Stomach (tissue), 19 donors: ENCODE results near the gene PLAGL1. TPM values are rescaled to one million over a fixed set of nuclear protein-coding genes. Genes with fewer than 3 reads are reported as not detected.

Experiments used
- DNase-seq, 2 donors: peaks; one replicate each; pipeline versions ENCODE4 v3.0.0 to v3.0.0-alpha.2; 2013 to 2019
- H3K27ac ChIP-seq, 5 donors: fragments of 200-600 bp in 4 of 5; sonication (generic) in 4 of 5; one replicate each; pipeline ENCODE4 v1.5.1; 2013 to 2019; ENCODE audit warnings: mild to moderate bottlenecking in 1 of 5, moderate library complexity in 1 of 5
- H3K27me3 ChIP-seq, 3 donors: fragments of 200-600 bp; sonication (generic); one replicate each; pipeline ENCODE4 v1.5.1; 2017 to 2019; ENCODE audit warnings: mixed run types in 1 of 3
- H3K36me3 ChIP-seq, 4 donors: fragments of 200-600 bp; sonication (generic); 1 replicate in 3 of 4; 2 replicates in 1 of 4; pipeline ENCODE4 v1.5.1; 2016 to 2019
- H3K4me1 ChIP-seq, 4 donors: fragments of 200-600 bp; sonication (generic); one replicate each; pipeline ENCODE4 v1.5.1; 2016 to 2019
- H3K4me3 ChIP-seq, 4 donors: fragments of 200-600 bp; sonication (generic) in 3 of 4; one replicate each; pipeline ENCODE4 v1.5.1; 2016 to 2019; ENCODE audit warnings: mild to moderate bottlenecking in 1 of 4
- H3K9me3 ChIP-seq, 4 donors: fragments of 200-600 bp; sonication (generic); one replicate each; pipeline ENCODE4 v1.5.1; 2016 to 2019
- EP300 ChIP-seq: sonication (generic); formaldehyde crosslinking; IDR thresholded peaks from one replicate; pipeline ENCODE4 v1.6.1; 2017; ENCODE audit warnings: antibody characterized with exemption
- POLR2A ChIP-seq, 4 donors: fragments of 450-650 bp; IDR thresholded peaks; one replicate each; pipeline ENCODE4 v1.6.1; 2016; ENCODE audit warnings: antibody characterized with exemption in 4 of 4, control low read depth in 2 of 4, mild to moderate bottlenecking in 1 of 4, moderate library complexity in 1 of 4
- POLR2AphosphoS5 ChIP-seq, 3 donors: sonication (generic); formaldehyde crosslinking; IDR thresholded peaks; one replicate each; pipeline ENCODE4 v1.6.1; 2016; ENCODE audit warnings: antibody characterized with exemption in 3 of 3
- WGBS, 5 donors: extraction: QIAGEN DNeasy Blood & Tissue Kit in 3 of 5; methylation state at CpG; one replicate each; pipeline versions ENCODE4 v1.1.5 to v1.1.7; 2013 to 2018; 5-methylcytosine and 5-hydroxymethylcytosine counted together
- intact Hi-C: fragments of 100-400 bp; cut with DNase I; formaldehyde crosslinking; loops from one replicate; pipeline ENCODE4 v1.15.1; 2023; ENCODE audit warnings: low total_unique reads
- long read RNA-seq, 10 donors: transcript quantifications; one replicate each; lab custom pipeline, GENCODE V29; 2026
- polyA plus RNA-seq, 3 donors: library from polyadenylated mRNA; stranded (reverse); fragments of 200-250 nt; gene quantifications; one replicate each; pipeline ENCODE4 v1.2.3, GENCODE V29; 2013
- total RNA-seq, 5 donors: library from RNA; depleted of rRNA; stranded (reverse); fragments of >200 nt; gene quantifications; one replicate each; pipeline versions ENCODE4 v1.1.0 to v1.2.3, GENCODE V29; 2014 to 2016
- TF ChIP-seq, protein P1 (sequence below), 7 experiments: fragments of 450-650 bp in 4 of 7; fragments of 200-600 bp in 3 of 7; sonication (generic) in 3 of 7; IDR thresholded peaks; one replicate each; pipeline ENCODE4 v1.5.1; 2016 to 2019; ENCODE audit warnings: antibody characterized with exemption in 7 of 7, control low read depth in 2 of 7, mild to moderate bottlenecking in 1 of 7
- donor health status: healthy with polysubstance abuse.
- donor health status: Bipolar disorder and iron deficiency.
- donor health status: healthy.

Gene PLAGL1, protein sequence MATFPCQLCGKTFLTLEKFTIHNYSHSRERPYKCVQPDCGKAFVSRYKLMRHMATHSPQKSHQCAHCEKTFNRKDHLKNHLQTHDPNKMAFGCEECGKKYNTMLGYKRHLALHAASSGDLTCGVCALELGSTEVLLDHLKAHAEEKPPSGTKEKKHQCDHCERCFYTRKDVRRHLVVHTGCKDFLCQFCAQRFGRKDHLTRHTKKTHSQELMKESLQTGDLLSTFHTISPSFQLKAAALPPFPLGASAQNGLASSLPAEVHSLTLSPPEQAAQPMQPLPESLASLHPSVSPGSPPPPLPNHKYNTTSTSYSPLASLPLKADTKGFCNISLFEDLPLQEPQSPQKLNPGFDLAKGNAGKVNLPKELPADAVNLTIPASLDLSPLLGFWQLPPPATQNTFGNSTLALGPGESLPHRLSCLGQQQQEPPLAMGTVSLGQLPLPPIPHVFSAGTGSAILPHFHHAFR
- total RNA-seq (10 to 100 TPM; 13.4 to 94.9 (median 25.9) TPM), polyA plus RNA-seq (10 to 100 TPM; 11.2 to 13.8 (median 13.6) TPM)
- long read RNA-seq, donor 1, partial matches to known transcripts: 0 of 1 reads
- long read RNA-seq, donor 1, other reads (novel, unspliced or antisense): 0 of 1 reads
- long read RNA-seq, donor 2, partial matches to known transcripts: 38 of 45 reads
- long read RNA-seq, donor 2, other reads (novel, unspliced or antisense): 0 of 45 reads
- long read RNA-seq, donor 3, partial matches to known transcripts: 0 of 5 reads
- long read RNA-seq, donor 3, other reads (novel, unspliced or antisense): 0 of 5 reads
- long read RNA-seq, donor 4, partial matches to known transcripts: 0 of 2 reads
- long read RNA-seq, donor 4, other reads (novel, unspliced or antisense): 0 of 2 reads
- long read RNA-seq, donor 5, transcript PLAGL1-223 (6 exons, 2,138 nt): major isoform, 6 of 29 reads
- long read RNA-seq, donor 5, partial matches to known transcripts: 22 of 29 reads
- long read RNA-seq, donor 5, other reads (novel, unspliced or antisense): 0 of 29 reads
- long read RNA-seq, donor 6, transcript PLAGL1-223 (6 exons, 2,138 nt): major isoform, 8 of 27 reads
- long read RNA-seq, donor 6, partial matches to known transcripts: 10 of 27 reads
- long read RNA-seq, donor 6, other reads (novel, unspliced or antisense): 0 of 27 reads
- long read RNA-seq, donor 7, partial matches to known transcripts: 12 of 20 reads
- long read RNA-seq, donor 7, other reads (novel, unspliced or antisense): 0 of 20 reads
- long read RNA-seq, donor 8, partial matches to known transcripts: 43 of 45 reads
- long read RNA-seq, donor 8, other reads (novel, unspliced or antisense): 0 of 45 reads
- long read RNA-seq, donor 9, partial matches to known transcripts: 5 of 11 reads
- long read RNA-seq, donor 9, other reads (novel, unspliced or antisense): 0 of 11 reads
- long read RNA-seq, donor 10: 0 reads

DNA sequence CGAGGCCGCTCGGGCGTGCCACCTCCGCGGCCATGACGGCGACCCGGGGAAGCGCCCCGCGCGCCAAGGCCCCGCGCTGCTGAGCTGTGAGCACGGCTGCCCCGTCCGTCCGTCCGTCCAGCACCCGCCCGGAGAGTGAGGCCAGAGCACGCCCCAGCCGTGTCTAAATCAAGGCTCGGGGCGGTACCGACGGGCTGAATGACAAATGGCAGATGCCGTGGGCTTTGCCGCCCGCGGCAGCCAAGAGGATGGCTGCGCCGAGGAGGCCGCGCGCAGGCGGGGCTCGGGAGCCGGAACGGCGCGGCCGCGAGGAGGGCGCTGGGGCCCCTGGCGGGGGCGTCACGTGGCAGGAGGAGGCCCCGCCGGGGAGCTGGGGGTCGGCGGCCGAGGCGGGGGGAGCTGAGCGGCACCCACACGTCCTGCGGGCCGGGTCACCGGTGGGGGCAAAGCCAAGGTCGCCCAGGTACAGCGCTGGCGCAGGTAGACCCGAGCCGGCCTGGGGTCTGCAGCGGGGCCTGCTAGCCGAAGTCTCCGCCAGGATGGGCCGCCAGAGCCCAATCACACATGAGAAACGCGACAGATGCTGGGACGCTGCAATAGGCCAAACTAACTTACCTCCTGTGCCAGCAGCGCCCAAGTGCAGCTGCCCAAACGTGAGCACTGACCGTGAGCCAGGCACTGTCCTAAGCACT lies at the start of gene PLAGL1:
Gene PLAGL1 (minus strand): TSS at position 140 of the 692 bp plus-strand sequence. CDS start 60,123 bp downstream, outside the sequence.
- H3K27me3 ChIP-seq: peaks cover 0 to 6% (median 0%) of the 10 kb centered on the region in 3 donors
- H3K9me3 ChIP-seq: no peaks in the 10 kb centered on the region
- peak within 1 kb of the TSS; percentile 55 to 74 (median 62) for H3K4me3 ChIP-seq

DNA sequence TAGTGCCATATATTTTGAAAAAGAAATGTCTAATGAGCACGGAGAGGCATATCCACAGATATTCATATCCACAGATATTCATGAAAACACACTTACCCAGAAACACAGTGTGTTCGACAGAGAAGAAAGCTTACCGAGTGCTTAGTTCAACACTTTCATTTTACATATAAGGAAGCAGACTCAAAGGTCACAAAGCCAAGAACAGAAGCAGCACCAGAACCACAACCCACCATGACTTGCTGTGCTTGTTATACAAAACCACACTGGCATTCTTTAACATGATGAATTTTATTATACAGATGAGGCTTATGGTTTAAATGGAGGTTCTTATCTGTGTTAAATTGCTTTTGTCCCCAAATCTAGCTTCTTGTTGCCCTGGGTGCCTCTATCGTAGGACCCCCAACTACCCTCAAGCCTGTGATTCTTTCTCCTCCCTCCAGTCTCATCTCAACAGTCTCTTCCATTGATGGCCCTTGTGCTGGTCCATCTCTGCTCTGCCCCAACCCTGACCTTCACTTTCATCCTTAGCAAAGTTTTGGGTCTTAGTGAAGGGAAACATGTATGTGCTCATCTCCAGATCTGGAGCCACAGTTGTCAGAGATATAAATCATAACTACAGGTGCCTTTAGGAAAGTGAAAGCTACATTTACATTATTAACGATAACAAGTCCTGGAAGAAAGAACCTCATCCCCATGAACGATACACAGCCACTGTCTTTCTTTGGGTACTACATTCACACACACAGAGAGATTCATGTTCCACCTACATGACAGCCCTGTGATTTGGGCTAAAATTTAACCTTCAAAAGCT lies 47.3 kb upstream of the PLAGL1 start:
- peak overlapping the region in 4 of 5 donors; percentile 25 to 48 (median 34) for H3K27ac ChIP-seq
- DNase-seq: peak in 1 of 2 donors; percentile 44
- no peaks in the 10 kb centered on the region for H3K4me1 ChIP-seq
- no peaks in the 10 kb centered on the region for H3K27me3 ChIP-seq
- H3K36me3 ChIP-seq: no peaks in the 10 kb centered on the region
- TF ChIP-seq POLR2A (IDR thresholded peaks at IDR 0.05) (no peak), POLR2AphosphoS5 (IDR thresholded peaks at IDR 0.05) (no peak), EP300 (no peak)
- TF ChIP-seq, protein P1, sequence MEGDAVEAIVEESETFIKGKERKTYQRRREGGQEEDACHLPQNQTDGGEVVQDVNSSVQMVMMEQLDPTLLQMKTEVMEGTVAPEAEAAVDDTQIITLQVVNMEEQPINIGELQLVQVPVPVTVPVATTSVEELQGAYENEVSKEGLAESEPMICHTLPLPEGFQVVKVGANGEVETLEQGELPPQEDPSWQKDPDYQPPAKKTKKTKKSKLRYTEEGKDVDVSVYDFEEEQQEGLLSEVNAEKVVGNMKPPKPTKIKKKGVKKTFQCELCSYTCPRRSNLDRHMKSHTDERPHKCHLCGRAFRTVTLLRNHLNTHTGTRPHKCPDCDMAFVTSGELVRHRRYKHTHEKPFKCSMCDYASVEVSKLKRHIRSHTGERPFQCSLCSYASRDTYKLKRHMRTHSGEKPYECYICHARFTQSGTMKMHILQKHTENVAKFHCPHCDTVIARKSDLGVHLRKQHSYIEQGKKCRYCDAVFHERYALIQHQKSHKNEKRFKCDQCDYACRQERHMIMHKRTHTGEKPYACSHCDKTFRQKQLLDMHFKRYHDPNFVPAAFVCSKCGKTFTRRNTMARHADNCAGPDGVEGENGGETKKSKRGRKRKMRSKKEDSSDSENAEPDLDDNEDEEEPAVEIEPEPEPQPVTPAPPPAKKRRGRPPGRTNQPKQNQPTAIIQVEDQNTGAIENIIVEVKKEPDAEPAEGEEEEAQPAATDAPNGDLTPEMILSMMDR (IDR thresholded peaks at IDR 0.05): no peak
- H3K4me3 ChIP-seq: no peak overlapping the region
- H3K9me3 ChIP-seq: no peaks in the 10 kb centered on the region
- intact Hi-C loops: no loop called here
- WGBS, 5 donors: 56 to 69% (median 68%) methylated on average over 6 of the region's 6 CpGs

More for the DNA sequence above, at the start of gene PLAGL1:
- intact Hi-C loops: no loop called here
- no peaks in the 10 kb centered on the region for H3K36me3 ChIP-seq
- TF ChIP-seq POLR2AphosphoS5 (IDR thresholded peaks at IDR 0.05) (peak; percentile 52 to 95 (median 85)), EP300 (no peak), POLR2A (IDR thresholded peaks at IDR 0.05) (no peak)
- TF ChIP-seq, protein P1 (IDR thresholded peaks at IDR 0.05): no peak
- H3K27ac ChIP-seq: peak within 1 kb of the TSS; percentile 71 to 86 (median 83)
- 34 to 72% (median 54%) methylated on average over 33 to 75 of the region's 75 CpGs for WGBS, 5 donors
- H3K4me1 ChIP-seq: peaks cover 0 to 4% (median 0%) of the 10 kb centered on the region in 4 donors
- DNase-seq: peak; percentile 68 to 86

DNA sequence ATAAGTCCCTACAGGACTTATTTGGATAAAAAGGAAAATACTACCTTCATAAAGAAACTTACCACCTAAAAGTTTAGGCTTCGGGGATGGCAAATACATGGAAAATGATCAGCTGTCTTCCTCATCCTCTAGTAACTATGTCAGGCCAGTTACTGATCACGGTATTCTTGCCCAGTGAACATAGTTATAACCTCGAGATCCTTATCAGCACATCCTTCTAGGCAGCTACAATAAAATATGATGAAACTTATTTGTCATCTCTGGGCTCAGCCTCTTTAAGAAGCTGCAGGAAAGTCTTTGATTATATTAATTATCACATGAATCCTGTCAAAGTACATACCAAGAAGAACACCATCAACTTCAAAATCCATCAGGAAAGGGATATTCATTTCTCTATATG lies 45.5 kb upstream of the PLAGL1 start:
- Histone ChIP-seq H3K36me3 (no peaks in the 10 kb centered on the region), H3K27me3 (no peaks in the 10 kb centered on the region), H3K9me3 (no peaks in the 10 kb centered on the region), H3K4me3 (no peak overlapping the region), H3K27ac (no peak overlapping the region), H3K4me1 (no peaks in the 10 kb centered on the region)
- intact Hi-C loops: no loop called here
- TF ChIP-seq, protein P1 (IDR thresholded peaks at IDR 0.05): no peak
- no peak for TF ChIP-seq EP300
- TF ChIP-seq POLR2A (IDR thresholded peaks at IDR 0.05): no peak
- no peak for TF ChIP-seq POLR2AphosphoS5 (IDR thresholded peaks at IDR 0.05)
- DNase-seq: no peak
- 69 to 79% (median 74%) methylated on average over 3 of the region's 3 CpGs for WGBS, 5 donors
